ENCODE data around the gene SKAP2. TPM values are rescaled to one million over a fixed set of nuclear protein-coding genes. Genes with fewer than 3 reads are reported as not detected.

The SKAP2 gene
- total RNA-seq, 6 donors from 2014 or later, result 21.7 to 57.2 (median 32.6) TPM

- Histone ChIP-seq H3K27me3 (no peaks in the 10 kb centered on the region), H3K4me3 (peak overlapping the region in 2 of 4 donors; percentile 27 to 28), H3K36me3 (no peaks in the 10 kb centered on the region), H3K4me1 (peaks cover 0 to 9% (median 8%) of the 10 kb centered on the region in 4 donors), H3K27ac (peak overlapping the region in 3 of 4 donors; percentile 14 to 51 (median 36)), H3K9me3 (no peaks in the 10 kb centered on the region)
- 11 to 17% methylated on average over 5 of the region's 5 CpGs for WGBS, 2 donors
- peak; percentile 55 to 71 for ATAC-seq (ENCODE audit: low FRiP score in 2 of 2)
- TF ChIP-seq POLR2AphosphoS5 (IDR thresholded peaks at IDR 0.05), result peak in 1 of 2 donors; percentile 27
- no peak for TF ChIP-seq CTCF (IDR thresholded peaks at IDR 0.05)
- no peak for TF ChIP-seq EP300 (IDR thresholded peaks at IDR 0.05)
- TF ChIP-seq POLR2A (IDR thresholded peaks at IDR 0.05), result no peak
- DNase-seq, result peak in 1 of 2 donors; percentile 69
Measured at GRCh38 chr7:26664735-26665416, 199.5 kb downstream of the SKAP2 start.

GRCh38 chr7:26664274-26664673 is 200.1 kb downstream of the SKAP2 start:
- Histone ChIP-seq H3K4me3 (no peak overlapping the region), H3K4me1 (peaks cover 0 to 9% (median 8%) of the 10 kb centered on the region in 4 donors), H3K27ac (peak overlapping the region in 1 of 4 donors; percentile 51), H3K9me3 (no peaks in the 10 kb centered on the region), H3K27me3 (no peaks in the 10 kb centered on the region), H3K36me3 (no peaks in the 10 kb centered on the region)
- DNase-seq (no peak), ATAC-seq (ENCODE audit: low FRiP score in 2 of 2) (no peak)
- WGBS, 2 donors, result 63 to 85% methylated on average over 1 of the region's 1 CpG
- TF ChIP-seq POLR2A (IDR thresholded peaks at IDR 0.05), result no peak
- no peak for TF ChIP-seq CTCF (IDR thresholded peaks at IDR 0.05)
- TF ChIP-seq EP300 (IDR thresholded peaks at IDR 0.05), result no peak
- no peak for TF ChIP-seq POLR2AphosphoS5 (IDR thresholded peaks at IDR 0.05)

GRCh38 chr7:26663874-26664273 is 200.5 kb downstream of the SKAP2 start:
- no peak for DNase-seq
- no peaks in the 10 kb centered on the region for H3K27me3 ChIP-seq
- no peak for TF ChIP-seq CTCF (IDR thresholded peaks at IDR 0.05)
- no peak for TF ChIP-seq POLR2A (IDR thresholded peaks at IDR 0.05)
- TF ChIP-seq EP300 (IDR thresholded peaks at IDR 0.05), result no peak
- no peak for TF ChIP-seq POLR2AphosphoS5 (IDR thresholded peaks at IDR 0.05)
- no peaks in the 10 kb centered on the region for H3K9me3 ChIP-seq
- peak in 1 of 2 donors; percentile 72 for ATAC-seq (ENCODE audit: low FRiP score in 2 of 2)
- H3K27ac ChIP-seq, result no peak overlapping the region
- 86 to 90% methylated on average over 4 of the region's 4 CpGs for WGBS, 2 donors
- no peaks in the 10 kb centered on the region for H3K36me3 ChIP-seq
- no peak overlapping the region for H3K4me3 ChIP-seq
- peaks cover 0 to 9% (median 8%) of the 10 kb centered on the region in 4 donors for H3K4me1 ChIP-seq

GRCh38 chr7:26662646-26663045 is 201.7 kb downstream of the SKAP2 start:
- H3K27me3 ChIP-seq, result no peaks in the 10 kb centered on the region
- TF ChIP-seq POLR2A (IDR thresholded peaks at IDR 0.05) (no peak), CTCF (IDR thresholded peaks at IDR 0.05) (no peak), EP300 (IDR thresholded peaks at IDR 0.05) (no peak), POLR2AphosphoS5 (IDR thresholded peaks at IDR 0.05) (no peak)
- WGBS, 2 donors, result 85 to 98% methylated on average over 6 of the region's 6 CpGs
- ATAC-seq (ENCODE audit: low FRiP score in 2 of 2) (no peak), DNase-seq (no peak)
- H3K27ac ChIP-seq, result no peak overlapping the region
- no peaks in the 10 kb centered on the region for H3K36me3 ChIP-seq
- no peak overlapping the region for H3K4me3 ChIP-seq
- no peaks in the 10 kb centered on the region for H3K9me3 ChIP-seq
- H3K4me1 ChIP-seq, result peaks cover 0 to 9% (median 8%) of the 10 kb centered on the region in 4 donors

GRCh38 chr7:26659121-26659520 is 205.3 kb downstream of the SKAP2 start:
- H3K27me3 ChIP-seq, result no peaks in the 10 kb centered on the region
- TF ChIP-seq POLR2A (IDR thresholded peaks at IDR 0.05), result no peak
- no peak for TF ChIP-seq POLR2AphosphoS5 (IDR thresholded peaks at IDR 0.05)
- TF ChIP-seq CTCF (IDR thresholded peaks at IDR 0.05), result no peak
- TF ChIP-seq EP300 (IDR thresholded peaks at IDR 0.05), result no peak
- no peak overlapping the region for H3K4me3 ChIP-seq
- WGBS, 2 donors, result 73 to 79% methylated on average over 3 of the region's 3 CpGs
- H3K27ac ChIP-seq, result no peak overlapping the region
- no peak for ATAC-seq (ENCODE audit: low FRiP score in 2 of 2)
- no peaks in the 10 kb centered on the region for H3K9me3 ChIP-seq
- no peaks in the 10 kb centered on the region for H3K36me3 ChIP-seq
- no peak for DNase-seq
- peaks cover 0 to under 1% (median under 1%) of the 10 kb centered on the region in 4 donors for H3K4me1 ChIP-seq
